Stimulated activated CD4-positive, alpha-beta T cell treated with anti-CD3 and anti-CD28 coated beads, Interleukin-1b, Interleukin-23, amount 100 ng/mL, for 48 hours (primary cell): ENCODE data around the gene ARPC4.
A peak's percentile ranks its signal among the peaks of the same experiment; 100 is the strongest.
"Not testable (repeated sequence)": the region's sequence is repeated elsewhere in the genome, so short reads cannot be mapped to it uniquely, and the experiment has no call there.

ENCODE experiments used
- DNase-seq: peaks from one replicate; pipeline ENCODE4 v3.0.0-alpha.2; 2020

ARPC4 gene

DNA sequence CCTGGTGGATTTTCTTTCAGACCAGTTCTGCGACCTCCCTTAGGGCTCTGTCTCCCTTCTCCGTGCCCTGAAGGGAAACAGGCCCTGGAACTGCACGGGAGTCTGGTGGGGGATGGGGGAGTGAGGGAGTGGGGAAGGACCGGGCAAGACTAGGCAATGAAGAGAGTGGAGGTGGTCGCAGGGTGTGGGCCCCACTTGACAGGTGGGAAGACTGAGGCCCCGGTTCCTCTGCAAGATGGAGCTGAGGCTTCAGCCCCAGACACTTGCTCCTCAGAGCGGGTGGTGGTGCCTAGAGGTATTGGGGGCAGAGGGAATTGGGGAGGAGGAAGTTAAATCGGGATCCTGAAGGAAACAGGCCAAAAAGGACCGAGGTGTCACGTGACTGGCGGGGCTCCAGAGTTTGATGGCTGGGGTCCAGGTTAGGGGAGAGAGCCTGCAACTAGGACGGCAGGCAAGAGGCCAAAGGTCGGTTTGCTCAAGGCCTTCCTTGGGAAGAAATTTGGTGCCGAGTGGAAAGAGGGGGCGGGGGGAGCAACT, 22.5 kb upstream of the ARPC4 start:
- no peak for DNase-seq

- DNase-seq, result not testable (repeated sequence)
Observed at GRCh38 chr3:9771007-9771406, 21.9 kb upstream of the ARPC4 start.

DNA sequence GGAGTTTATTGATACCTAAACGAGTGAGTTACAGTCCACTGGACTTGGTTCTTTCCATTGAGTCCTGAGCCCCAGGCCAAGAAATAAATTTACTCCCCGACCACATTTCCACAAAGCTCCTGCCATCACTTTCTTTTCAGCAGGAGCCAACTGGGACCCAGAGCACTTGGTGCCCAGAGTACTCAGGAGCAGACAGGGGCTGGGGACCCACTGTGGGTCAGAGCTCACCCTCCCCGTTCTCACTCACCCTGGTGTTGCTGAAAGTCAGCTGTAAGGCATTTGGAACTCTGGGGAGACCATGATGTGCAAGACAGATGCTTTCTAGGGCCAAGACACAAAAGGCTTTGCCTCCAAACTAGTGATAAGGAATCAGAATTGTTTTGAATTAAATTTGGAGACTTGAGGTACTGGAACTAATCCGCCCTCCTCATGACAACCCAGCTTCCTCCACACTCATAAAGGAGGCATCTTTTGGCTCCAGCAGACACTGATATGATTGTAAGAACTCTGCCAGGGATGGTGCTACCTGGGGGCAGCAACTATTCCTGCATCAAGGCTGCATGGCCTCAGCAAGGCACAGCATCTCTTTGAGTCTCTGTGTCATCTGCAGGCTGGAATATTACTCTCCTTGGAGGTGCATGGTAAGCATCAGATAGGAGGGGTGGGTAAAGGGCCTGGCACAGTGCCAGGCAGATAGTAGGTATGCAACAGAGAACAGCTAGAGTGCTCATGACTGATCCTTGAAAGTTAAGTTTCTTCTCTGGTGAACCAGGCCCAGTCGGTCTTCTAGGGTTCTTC, 15.8 kb upstream of the ARPC4 start:
- no peak for DNase-seq

GRCh38 chr3:9777694-9778021, 15.2 kb upstream of the ARPC4 start:
- DNase-seq, result no peak

DNA sequence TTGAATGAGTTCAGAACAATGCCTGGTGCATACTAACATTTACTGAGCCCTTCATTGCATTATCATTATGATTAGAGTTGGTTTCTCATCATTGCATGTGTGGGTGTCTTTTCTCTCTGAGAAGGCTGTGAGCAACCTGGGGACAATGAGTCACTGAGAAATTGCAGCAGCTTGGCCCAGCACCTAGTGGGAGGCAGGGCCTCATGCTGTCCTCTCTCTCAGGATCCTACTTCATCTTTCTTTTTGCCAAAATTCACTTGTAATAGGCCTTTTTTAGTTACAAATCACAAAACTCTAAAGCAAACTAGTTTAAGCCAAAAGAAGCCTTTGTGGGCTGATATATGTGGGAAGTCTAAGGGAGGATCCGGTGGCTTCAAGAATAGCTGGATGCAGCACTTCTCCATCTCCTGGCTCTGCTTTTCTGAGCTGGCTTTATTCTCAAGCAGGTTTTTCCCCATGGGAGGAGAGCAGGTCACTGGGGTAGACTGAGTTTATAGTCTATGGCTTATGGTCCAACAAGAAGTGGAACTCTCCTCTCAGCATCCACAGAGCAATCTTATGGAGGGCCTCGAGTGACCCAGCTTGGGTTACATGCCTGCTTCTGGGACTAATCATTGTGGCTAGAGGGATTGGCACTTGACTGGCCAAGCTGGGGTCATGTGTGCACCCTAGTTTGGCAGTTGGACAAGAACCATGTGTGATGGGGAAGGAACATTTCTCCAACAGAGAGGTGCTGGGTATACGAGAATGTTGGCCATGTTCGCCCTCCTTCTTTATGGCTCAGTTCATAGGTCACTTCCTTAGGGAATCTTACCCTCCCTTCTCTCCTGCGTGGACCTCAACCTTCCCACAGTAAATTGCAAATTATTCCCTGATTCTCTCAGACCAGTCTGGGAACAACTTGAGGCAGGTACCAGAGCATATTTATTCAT, 14.5 kb upstream of the ARPC4 start:
- DNase-seq, result peak; percentile 85

GRCh38 chr3:9779075-9779593, 13.7 kb upstream of the ARPC4 start:
- no peak for DNase-seq

- DNase-seq, result peak; percentile 35
Observed at GRCh38 chr3:9779721-9780457, 13.0 kb upstream of the ARPC4 start.

- DNase-seq, result no peak
Observed at GRCh38 chr3:9780458-9780812, 12.4 kb upstream of the ARPC4 start.

DNA sequence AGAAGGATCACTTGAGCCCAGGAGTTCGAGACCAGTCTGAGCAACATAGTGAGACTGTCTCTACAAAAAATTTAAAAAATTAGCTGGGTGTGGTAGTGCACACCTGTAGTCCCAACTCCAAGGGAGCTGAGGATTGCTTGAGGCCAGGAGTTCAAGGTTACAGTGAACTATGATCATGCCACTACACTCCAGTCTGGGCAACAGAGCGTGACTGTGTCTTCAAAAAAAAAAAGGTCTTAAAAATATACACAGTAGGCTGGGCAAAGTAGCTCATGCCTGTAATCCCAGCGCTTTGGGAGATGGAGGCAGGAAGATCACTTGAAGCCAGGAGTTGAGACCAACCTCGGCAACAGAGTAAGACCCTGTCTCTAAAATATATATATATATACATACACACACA, 12.0 kb upstream of the ARPC4 start:
- no peak for DNase-seq

DNA sequence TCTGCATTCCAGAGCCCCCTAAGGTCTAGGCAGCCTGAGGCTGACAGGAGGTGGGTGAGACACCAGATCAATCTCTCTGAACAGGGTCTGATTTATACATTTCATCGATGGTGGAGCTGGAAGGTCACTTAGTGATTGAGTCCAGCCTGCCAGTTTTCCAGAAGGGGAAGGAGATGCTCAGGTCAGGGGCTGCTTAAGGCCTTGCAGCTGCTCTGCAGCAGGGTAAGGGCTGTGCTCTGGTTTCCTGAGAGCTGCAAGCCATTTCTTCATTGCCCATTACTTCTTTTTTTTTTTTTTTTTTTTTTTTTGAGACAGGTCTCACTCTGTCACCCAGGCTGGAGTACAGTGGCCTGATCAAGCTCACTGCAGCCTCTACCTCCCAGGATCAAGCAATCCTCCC, 11.3 kb upstream of the ARPC4 start:
- no peak for DNase-seq

- no peak for DNase-seq
Observed at GRCh38 chr3:9781978-9782603, 10.8 kb upstream of the ARPC4 start.

DNA sequence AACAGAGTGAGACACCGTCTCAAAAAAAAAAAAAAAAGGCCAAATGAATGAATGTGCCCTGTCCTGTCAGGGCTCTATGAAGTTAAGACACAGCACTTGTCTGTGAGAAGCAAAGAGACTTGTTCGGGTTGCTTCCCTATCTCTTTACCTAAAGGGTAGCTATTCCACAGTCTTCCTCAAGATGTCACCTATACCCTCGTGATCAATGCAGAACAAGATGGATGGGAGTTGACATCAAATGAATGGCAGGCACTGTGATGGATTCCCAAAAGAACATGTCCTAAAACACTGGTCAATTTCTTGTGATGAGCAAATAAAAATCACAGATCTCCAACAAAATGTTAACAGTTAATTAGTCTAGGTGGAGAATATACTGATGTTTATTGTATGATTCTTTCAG, 10.1 kb upstream of the ARPC4 start:
- no peak for DNase-seq

- DNase-seq, result no peak
Observed at GRCh38 chr3:9783954-9784353, 8.9 kb upstream of the ARPC4 start.

DNA sequence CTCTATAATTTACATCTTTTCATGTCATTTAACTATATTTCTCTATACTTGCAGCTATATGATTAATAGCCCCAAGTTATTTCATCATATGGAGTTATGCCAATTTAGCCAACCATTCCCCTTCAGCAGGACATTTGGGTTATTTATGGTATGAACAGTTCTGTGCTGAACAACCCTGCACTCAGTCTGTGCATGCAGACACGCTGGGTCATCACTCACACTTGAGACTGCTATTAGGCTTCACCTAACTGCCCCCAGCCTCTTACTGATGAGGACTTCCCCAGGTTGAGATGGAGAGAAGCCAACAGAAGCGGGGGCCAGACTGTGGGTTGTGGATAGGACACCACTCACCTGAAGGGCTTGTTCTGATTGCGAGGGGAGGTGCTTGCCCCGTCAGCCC, 7.9 kb upstream of the ARPC4 start:
- no peak for DNase-seq

DNA sequence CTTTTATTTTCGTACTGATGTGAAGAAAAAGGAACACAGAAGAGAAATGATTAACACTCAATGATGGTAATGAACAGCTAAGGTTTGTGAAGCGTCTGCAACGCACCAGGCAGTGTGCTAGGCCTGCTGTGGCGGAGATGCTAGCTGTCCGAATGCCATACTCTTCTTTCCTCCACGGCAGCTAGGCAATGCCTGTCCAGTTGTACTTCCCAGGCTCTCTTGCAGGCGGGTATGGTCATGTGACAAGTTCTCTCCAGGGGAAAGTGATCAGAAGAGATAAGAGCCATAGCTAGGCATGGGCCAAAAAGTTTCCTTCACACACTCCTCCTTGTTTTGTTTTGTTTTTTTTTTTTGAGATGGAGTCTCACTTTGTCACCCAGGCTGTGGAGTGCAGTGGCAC, 7.3 kb upstream of the ARPC4 start:
- DNase-seq, result no peak

DNA sequence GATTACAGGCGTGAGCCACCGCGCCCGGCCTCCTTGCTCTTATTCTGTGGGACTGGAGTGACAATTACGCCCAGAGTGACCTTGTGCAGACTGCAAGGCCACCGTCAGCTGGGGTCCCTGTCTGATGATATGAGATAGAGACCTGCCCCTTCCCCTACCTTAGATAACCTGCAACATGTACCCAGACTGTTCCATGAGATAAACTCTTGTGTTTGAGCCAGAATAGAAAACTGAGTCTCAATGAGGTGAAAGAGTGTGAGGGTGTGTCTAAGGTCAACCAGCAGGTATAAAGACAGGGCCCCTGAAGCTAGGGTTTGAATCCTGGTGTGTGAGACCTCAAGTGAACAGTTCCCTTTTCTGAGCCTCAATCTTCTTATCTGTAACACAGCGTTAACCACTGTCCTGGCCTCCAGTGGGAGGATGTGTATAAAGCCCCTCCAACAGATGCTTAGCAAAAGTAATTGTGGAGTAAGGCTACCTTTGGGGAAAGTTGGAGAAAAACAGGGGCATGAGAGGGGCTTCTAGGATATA, 6.6 kb upstream of the ARPC4 start:
- DNase-seq, result no peak

DNA sequence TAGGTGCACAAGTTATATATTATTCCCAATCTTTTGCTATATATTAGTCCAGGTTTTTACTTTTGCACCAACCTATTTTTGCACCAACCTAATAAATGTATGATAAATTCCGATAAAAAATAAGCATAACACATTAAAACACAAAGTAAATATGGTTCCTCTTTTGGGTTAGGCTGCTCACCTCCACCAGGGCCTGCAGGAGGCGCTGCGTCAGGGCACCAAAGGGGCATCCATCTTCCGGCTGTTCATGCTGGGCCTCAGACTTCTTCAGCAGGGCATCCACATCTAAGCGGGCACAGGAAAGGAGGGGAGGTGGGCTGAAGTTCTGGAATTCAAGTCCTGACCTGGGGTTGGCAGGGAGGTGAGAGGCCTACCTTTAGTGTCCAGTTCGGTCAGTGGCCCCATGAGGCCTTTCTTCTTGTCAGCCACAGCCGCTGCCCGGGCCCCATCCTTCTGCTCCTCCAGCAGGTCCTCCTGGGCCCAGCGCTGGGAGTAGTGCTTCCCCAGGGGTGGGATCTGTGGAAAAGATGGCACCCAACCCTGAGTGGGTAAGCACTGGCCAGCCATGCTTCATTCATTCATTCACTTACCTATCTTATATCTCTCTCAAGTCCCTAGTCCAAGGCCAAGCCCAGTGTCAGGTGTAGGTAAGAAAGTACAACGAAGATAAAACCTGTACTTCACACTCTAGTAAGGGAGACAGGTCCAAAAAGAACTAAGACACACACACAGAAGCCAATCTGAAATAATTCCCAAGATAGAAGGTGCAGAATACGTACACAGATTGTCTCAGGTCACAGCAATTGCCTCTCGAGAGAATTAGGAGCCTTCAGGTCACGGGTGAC, 5.8 kb upstream of the ARPC4 start:
- DNase-seq, result no peak

DNA sequence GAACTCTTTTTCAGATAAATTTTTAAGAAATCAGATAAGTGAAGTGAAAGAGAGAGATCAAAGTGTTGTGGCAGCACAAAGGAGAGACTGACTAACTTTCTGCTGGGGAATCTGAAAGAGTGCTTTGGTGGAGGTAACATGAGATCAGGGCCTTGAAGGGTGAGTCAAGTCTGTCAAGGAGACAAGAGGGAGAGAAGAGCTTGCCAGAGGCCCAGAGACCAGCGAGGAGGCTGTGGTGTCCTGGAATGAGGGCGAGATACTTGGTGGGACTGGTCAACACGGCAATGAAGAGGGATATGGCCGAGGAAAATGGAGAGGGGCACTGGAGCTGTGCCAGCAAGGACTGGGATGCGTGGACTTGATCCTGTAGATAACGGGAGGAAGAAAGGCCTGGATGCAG, 5.2 kb upstream of the ARPC4 start:
- DNase-seq, result peak; percentile 54

DNA sequence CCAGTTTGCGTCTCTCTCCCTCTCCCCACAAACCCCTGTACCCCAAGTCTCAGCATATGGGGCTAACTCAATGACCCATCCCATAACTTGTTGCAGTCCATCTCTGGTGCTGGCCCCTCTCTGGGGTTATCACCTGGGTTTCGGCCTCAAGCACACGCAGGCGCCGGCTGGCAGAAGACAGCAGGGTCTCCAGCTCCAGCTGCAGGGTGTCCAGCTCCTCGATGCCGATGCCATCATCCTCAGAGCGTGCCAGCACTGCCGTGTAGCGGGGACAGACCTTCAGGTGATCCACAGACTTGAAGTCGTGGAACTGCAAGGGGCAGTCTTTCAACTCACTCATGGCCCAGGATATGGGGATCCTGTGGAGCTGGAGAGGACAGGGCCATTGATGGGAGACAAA, 1.8 kb upstream of the ARPC4 start:
- no peak for DNase-seq

DNA sequence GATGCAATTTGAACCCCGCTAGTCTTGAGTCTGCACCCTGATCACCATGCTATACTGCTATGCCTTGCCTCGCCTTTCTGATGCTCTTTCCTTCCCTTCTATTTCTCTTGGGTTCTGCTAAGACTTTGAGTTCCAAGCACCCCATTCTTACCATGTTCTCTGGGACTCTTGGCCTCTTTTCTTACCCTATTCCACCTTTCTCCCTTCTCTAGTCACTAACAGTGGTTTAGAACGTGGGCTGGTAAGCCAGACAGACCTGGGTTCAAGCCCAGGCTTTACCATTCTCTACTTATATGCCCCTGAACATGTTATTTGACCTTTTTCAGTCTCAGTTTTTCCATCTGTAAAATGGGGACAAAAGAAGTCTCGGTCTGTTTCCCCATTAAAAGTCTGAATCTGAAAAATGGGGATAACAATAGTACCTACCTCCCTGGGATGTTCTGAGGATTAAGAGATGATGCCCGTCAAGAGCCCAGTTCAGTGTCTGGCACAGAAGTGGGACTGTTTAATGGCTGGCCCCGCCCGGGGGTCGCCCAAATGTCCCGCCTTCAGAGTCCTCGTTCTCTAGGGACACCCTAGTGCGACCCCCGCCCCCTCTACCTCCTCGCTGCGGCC, 985 bp upstream of the ARPC4 start:
- DNase-seq, result no peak
